HTERT RPE-1 (cell line): Measurements from ENCODE around the gene HMGB3.
"Not testable (repeated sequence)": the region's sequence is repeated elsewhere in the genome, so short reads cannot be mapped to it uniquely, and the experiment has no call there.

Experiments used
- in situ Hi-C: fragments of 300-500 bp; cut with MboI; formaldehyde crosslinking; loops from 4 replicates; pipeline ENCODE4 v1.14.3; 2020; ENCODE audit warnings: low sequenced_read_pairs

HMGB3 gene

DNA sequence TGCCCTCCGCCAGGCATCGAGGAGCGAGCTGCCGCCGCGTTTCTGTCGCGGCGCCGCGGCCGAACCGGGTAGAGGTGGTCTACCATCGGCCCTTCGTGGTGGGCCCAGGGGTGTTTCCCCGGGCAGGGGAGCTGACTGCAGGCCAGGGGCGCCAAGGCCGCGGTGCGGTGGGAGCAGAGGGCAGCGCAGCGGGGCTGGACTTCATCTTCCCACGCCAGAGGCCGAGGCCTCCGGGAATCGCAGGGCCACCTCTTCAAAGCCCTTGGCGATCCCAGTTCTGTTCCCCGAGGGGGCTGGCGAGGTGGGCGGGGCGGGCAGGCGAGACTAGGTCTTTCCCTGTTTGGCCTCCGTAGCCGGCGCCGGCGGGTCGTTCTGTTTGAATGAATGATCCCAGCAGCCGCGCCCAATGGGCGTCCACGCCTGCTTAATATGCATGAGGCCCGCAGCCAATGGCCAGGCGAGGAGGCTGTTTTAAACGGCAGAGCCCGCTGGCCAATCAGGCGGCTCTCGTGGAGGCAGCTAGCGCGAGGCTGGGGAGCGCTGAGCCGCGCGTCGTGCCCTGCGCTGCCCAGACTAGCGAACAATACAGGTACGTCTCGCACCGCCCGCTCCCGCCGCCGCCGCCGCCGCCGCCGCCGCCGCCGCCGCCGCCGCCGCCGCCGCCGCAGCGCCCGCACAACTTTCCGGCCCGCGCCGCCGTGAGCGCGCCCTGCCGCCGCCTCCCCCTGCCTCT, at the start of gene HMGB3:
HMGB3 (plus strand) TSS at position 548 of the 733 bp plus-strand sequence. CDS start 2,265 bp downstream, outside the sequence.
- in situ Hi-C loops = no loop called here

- in situ Hi-C loops = no loop called here
Observed at GRCh38 chrX:150933945-150934350, 49.2 kb upstream of the HMGB3 start.

DNA sequence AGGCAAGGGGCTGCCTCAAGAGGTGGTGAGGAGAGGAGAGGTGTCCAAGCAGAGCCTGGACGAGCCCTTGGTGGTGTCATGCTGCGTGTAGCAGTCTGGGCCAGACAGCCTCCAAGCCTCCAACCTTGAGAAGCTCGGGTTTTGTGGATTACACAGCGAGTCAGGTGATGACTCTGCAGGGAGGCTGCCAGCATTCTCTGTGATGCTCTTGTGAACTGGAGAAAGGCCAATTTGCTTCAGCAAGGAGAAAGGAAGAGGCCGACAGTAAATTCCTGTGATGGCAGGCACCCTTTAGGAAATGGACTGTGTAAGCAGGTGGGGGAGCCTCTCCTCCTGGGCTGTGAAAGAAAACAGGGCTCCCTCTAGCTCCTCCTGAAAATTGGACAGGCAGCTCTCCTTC, 48.7 kb upstream of the HMGB3 start:
- in situ Hi-C loops = no loop called here

DNA sequence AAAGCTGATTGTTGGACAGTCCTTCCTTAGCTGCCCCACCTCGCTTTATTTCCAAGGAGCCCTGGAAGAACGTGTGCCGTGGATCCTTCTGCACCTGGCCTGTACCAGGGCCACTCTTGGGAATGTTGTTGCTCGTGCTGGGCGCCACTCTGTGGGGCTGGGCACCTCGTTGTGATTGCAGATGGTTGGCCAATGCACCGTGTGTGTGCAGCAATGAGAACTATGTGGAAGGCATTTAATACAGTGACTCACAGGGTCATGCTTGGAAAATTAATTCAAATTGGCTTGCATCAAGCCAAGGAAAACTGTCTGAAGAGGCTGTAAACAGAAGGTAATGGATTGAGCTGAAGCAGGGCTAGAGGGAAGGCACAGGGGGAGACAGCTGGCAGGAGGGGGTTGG, 47.7 kb upstream of the HMGB3 start:
- in situ Hi-C loops = no loop called here

DNA sequence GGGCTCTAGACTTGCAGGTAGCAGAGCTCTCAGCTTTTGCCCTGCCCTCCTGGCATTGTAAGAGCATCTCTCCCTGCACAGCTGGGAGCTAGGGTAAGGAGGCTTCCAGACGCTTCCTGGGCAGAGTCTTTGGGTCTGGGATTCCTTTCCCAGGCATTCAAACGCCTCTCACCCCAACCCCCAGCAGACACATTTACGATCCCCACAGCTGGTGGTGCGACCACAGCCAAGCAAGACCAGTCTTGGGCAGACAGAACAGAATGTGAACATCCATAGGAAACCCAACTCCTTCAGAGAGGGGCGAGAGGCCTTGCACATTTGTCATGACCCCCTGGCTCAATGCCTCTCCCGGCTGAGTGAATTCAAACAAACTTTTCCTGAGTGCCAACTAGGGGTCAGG, 46.6 kb upstream of the HMGB3 start:
- in situ Hi-C loops = no loop called here

GRCh38 chrX:150940844-150941495, 42.2 kb upstream of the HMGB3 start:
- in situ Hi-C loops = no loop called here

GRCh38 chrX:150941580-150941979, 41.6 kb upstream of the HMGB3 start:
- in situ Hi-C loops = no loop called here

DNA sequence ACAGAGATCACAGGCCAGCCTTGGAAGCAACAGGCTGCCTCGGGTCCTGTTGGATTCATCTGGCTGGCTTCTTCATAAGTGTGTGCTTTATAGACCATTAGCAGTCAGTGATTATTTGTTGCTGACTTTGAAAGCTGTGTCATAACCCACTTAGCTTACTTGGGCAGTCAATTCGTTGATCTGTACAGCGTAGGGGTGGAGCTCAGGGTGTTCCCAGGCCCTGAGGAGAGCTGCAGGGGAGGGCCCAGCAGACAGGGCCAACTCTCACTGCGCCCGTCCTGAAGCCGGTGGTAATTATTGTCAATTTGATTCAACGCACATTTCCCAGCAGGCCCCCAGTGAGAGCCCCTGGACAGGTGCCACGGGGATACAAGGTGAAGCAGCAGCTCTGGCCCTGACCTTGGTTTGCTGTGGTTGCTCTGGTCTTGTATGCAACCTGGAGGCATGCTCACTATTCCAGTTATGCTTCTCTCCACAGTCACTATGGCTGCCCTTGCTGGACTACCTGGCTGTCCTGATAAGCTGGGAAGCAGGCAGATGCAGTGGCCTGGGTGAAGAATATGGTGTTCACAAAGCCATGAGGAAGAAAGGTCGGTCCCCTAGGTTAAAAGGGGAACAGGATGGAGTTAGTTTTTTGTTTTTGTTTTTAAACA, 40.1 kb upstream of the HMGB3 start:
- in situ Hi-C loops = no loop called here

GRCh38 chrX:150944233-150944632, 38.9 kb upstream of the HMGB3 start:
- in situ Hi-C loops = no loop called here

DNA sequence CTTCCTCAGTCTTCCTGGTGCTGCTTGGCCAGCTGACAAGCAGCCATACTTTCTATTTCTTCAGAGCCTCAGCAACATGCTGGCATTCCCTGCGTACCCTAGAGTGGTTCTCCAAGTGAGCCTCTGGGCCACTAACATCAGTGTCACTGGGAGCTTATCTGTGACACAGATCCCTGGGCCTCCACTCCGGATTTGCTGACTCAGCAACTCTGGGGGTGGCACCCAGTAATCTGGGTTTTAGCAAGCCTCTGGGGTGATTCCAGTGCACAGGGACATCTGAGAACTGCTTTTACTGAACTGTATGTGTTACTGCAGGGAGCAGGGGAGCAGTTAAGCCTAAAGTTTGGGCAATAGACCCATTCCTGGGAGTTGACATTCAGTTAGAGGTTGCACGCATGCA, 28.2 kb upstream of the HMGB3 start:
- in situ Hi-C loops = no loop called here

- in situ Hi-C loops = no loop called here
Observed at GRCh38 chrX:150955590-150955989, 27.5 kb upstream of the HMGB3 start.

- in situ Hi-C loops = no loop called here
Observed at GRCh38 chrX:150958177-150958576, 25.0 kb upstream of the HMGB3 start.

DNA sequence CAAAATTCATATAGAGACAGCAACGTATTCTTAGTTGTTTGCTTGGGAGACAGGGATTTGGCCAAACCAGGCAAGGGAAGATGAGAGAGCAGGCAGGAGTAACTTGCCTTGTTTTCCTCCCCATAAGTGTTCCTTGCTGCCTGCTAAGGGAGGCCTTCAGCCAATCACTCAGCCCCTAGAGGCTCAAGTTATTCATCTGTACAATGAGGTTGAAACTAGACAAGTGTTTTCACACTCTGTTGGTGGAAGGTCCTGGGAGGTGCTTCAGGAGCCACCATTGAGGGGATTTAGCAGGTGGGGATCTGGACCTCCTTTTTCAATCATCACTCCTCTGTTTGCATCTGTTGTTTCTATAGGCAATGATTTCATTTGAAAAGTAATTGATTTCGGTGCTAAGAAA, 23.6 kb upstream of the HMGB3 start:
- in situ Hi-C loops = no loop called here

- in situ Hi-C loops = no loop called here
Observed at GRCh38 chrX:150961631-150962030, 21.5 kb upstream of the HMGB3 start.

DNA sequence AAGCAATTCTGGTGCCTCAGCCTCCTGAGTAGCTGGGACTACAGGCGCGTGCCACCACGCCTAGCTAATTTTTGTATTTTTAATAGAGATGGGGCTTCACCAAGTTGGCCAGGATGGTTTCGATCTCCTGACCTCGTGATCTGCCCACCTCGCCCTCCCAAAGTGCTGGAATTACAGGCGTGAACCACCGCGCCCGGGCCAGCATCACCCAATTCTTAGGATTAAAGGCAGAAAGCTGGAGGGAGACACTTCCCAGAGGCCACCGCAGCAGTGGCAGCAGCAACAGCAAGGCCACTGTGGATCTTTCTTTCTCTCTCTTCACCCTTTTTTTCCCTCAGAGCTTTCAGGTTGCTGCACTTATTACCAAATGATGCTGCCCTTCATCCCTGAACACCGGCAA, 18.7 kb upstream of the HMGB3 start:
- in situ Hi-C loops = not testable (repeated sequence)

- in situ Hi-C loops = no loop called here
Observed at GRCh38 chrX:150966235-150966634, 16.9 kb upstream of the HMGB3 start.

GRCh38 chrX:150966742-150967141, 16.4 kb upstream of the HMGB3 start:
- in situ Hi-C loops = no loop called here

DNA sequence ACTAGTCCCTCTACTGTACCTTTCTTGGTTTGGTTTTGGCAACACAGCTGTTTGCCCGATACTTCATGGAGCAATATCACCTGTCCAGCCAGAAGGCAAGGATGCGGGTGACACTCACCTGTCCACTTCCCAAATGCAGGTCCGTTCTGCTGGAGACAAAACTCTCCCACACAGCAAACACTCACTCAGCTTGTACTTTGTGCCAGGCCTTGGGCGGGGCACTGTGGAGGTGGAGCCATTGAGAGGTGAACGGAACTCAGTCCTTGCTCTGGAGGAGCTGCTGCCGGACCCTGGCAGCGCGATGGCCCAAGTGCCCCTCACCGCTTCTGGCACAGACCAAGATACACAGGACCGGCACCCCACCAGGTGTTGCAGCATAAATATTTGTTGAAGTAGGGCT, 15.3 kb upstream of the HMGB3 start:
- in situ Hi-C loops = no loop called here

GRCh38 chrX:150968862-150969720, 14.0 kb upstream of the HMGB3 start:
- in situ Hi-C loops = no loop called here

DNA sequence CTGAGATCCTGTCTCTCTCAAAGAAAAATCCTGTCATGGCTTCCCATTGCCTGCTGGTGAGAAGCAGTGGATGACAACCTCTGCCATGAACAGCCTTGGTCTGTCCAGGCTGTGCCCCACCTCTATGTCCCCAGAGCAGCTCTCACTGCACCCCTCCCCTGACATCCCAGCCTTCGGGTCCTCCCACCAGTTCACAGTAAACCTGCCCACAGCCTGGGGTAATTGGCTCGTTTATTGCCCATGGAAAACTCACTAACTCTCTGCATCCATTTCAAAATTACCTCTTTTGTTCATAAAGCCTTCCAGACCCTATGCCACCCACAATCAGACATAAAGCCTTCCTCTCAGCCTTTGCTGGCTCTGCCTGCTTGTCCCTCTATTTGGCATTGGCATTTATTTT, 10.7 kb upstream of the HMGB3 start:
- in situ Hi-C loops = no loop called here
